ENCODE data around the gene AMPD3.
A peak's percentile ranks its signal among the peaks of the same experiment; 100 is the strongest.

AMPD3 gene

DNA sequence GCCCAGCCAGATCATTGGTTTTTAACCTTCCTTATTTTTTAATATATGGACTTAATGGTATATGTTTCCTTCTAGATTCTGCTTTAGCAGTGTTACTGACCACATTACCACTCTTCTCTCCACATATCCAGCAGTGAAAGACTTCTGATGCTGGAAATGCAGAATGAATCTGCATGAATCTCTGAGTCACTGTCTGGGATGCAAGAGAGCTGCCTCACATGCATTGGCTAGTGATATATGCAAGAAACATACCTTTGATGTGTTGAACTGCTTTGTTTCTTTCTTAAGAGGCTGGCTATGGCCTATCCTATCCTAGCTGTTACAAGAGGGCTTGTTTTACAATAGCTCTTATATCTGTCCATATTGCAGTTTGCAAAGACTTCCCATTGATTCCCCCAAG, 16.6 kb upstream of the AMPD3 start:
- no peak for DNase-seq (ENCODE audit: low spot score)

DNA sequence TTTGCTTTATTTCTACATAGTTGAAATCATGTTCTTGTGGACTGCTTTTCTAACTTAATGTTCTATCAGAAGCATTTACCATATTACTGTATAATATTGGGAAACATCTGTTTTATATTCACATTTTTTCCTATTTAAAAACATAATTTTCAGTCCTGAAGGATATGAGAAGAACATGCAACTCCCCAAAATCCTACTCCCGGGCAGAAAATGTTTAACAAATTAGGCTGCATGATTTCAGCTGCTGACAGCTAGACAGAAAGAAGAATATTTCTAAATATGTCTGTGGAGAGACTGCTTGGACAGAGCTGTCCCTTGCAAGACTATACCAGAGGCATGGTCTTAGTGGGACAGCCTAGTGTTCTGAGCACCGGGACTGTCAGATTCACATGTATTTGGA, 15.7 kb upstream of the AMPD3 start:
- DNase-seq (ENCODE audit: low spot score) = no peak

- no peak for DNase-seq (ENCODE audit: low spot score)
These were observed 15.1 kb upstream of the AMPD3 start for GRCh38 chr11:10439924-10440323.

DNA sequence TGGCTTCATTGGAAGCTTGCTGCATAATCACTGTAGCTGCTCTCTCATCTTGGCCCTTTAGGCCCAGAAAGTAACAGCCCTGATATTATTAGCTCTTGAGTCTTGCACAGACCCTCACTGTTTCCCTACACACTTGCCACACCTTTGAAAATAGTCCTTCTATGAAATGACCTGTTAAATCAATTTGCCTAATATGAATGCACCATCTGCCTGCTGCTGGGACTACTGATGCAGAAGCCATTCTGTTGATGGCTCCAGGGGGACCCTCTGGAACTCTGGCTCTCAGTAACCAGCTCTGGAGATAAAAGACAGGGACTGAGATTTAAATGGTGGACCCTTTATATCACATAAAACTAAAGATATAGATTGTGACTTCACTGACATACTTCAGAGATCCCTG, 14.7 kb upstream of the AMPD3 start:
- no peak for DNase-seq (ENCODE audit: low spot score)

DNA sequence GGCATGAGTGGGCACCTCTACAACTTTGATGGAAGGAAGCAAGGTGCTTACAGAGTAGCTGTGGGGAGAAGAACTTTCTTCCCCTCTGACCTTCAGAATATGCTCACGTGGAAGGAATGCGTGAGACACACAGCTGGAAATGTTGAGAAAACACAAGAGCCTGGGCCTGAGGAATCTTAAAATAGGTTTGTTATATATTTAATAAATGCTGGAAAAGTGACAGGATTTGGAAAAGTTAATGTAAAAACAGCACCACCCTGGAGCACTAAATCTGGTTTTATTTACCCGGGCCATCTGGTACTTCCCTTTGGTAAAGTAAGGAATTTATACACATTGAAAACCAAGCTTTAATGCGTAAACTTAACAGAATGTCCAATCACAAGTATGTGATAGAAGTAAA, 14.0 kb upstream of the AMPD3 start:
- no peak for DNase-seq (ENCODE audit: low spot score)

- peak; percentile 67 for DNase-seq (ENCODE audit: low spot score)
These were observed 13.2 kb upstream of the AMPD3 start for GRCh38 chr11:10441652-10442503.

DNA sequence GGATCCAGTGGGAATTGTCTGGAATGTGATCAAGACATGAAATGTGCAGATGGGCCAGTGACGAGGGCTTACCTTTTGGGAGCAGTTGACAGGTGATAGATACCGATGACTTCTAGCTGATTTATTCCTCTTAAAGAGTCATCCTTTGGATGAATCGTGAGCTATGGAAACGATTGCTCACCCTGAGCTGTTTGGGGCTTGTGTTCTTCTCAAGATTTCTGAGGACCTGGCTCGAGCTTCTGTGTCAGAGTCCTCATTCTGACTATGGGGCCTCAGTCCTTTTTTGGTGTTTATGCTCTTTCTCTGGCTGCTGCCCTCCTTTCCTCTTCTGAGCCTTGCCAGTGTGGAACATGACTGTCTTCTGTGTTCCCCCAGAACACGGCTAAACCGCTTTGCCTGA, 11.9 kb upstream of the AMPD3 start:
- DNase-seq (ENCODE audit: low spot score) = no peak

DNA sequence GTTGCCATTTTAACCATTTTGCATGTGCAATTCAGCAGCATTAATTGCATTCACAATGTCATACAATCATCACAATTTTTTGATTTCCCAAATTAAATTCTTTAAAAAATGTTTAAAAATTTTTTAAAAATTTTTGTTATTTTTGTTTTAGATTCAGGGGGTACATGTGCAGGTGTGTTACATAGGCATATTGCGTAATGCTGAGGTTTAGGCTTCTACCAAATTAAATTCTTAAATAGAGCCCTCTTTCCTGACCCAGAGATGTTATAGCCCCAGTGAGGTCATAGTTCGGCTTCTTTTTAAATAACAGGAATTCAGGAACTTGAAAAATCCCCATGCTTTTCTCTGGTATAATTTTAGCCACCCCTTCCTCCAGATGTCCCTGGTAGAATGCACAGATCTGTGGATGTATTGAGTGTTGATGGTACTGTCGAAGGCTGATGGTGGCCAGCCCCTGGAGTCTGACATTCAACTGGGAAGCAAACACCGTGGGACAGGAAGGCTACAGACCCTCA, 11.3 kb upstream of the AMPD3 start:
- DNase-seq (ENCODE audit: low spot score) = no peak

DNA sequence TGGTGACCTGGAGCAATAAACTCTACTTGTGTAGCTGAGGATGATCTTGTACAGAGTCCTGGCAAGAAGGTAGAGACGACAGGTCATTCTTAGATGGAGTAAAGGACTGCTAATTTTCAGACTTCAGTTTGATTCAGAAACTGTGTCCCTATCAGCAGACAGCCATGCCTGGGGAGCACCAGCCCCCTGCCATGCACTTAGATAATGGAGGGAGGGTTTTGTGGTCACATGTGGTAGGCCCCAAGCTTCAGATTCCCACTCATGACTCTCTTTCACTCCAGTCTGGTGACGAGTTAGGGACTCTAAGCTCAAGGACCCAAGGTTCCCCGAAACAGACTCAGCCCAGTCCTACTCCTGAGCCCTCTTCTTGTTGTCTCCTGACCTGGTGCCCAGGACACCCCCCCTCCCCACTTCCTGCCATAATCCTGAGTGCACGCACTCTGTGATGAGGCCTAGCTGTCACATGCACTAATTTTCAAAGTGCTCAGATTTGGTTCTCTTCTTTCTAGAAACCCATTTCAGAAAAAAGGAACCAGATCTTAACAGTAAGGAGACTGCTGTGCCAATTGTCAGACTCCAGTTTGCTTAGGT, 10.2 kb upstream of the AMPD3 start:
- no peak for DNase-seq (ENCODE audit: low spot score)

GRCh38 chr11:10447445-10447844, 7.6 kb upstream of the AMPD3 start:
- no peak for DNase-seq (ENCODE audit: low spot score)

DNA sequence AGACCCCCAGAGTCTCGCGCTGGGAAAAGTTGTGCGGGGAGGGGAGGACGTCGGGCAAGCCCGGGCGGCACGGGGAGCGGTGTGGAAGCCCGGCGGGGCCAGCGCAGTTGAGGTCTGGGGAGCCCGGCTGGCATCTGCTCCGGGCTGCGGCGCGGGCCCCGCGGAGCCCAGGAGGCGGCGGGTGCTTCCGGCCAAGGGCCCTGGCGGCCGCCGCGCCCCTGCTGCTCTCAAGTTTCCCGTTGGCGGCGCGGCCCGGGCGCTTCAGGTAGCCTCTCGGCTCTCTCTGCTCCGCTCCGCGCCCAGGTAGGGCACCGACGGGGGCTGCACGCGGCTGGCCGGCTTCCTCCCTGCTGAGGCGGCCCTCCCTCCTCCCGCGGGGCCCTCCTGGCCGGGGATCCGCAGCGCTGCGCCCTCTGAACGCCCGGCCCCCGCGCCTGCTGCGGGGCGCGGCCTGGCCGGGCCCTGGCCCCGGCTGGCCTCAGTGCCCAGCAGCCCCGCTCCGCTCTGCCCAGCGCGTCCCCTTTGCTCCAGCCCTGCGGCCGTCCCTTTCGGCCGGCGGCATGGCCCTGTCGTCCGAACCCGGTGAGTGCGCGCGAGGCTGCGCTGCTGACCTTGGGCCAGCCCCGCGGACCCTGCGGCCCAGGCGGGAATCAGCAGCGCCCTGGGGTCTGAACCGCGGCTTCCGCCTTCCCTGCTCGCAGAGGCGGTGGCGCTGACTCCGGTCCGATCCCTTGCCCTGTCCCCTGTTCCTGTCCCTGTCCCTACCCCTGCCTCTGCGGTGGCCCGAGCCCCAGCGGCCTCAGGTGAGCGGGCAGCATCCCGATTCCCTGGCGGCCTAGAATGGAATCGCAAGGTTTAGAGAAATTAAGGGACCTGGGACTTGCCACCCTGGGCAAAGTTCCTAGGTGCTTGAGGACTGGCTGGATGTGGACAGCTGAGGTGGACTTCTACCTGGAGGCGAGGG, 4.3 kb upstream of the AMPD3 start:
- no peak for DNase-seq (ENCODE audit: low spot score)

DNA sequence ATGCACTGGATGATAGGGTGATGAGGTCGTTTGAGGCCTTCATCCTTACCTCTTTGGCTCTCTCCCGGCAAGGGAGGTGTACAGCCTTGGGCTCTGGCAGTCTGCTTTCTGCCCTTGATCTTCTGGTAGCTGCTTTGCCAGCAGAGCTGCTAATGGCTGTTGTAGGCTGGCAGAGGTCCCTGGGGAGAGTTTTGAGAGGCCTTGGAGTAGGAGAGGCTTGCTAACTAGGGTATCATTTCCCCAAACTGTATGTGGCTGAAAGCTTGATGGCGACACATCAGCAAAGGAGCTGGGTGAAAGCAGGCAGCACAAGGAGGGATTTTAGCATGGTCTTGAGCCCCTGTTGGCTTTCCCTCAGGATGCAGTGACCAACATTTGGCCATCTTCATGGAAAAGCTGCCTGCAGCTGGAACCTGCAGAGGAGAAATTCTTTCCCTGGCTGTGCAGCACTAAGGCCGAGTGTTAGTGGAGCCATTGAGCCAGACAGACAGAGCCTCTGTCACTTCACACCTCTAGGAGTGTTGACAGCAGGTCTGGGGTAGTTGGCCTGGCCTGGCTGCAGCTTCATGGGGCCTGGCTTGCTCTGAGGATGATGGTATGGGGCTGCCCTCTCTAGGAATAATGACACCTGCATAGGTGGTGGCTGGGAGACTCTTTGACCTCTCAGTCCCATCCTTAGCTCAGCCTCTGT, 3.5 kb upstream of the AMPD3 start:
- DNase-seq (ENCODE audit: low spot score) = no peak

- no peak for DNase-seq (ENCODE audit: low spot score)
These were observed 2.8 kb upstream of the AMPD3 start for GRCh38 chr11:10452211-10452767.

- DNase-seq (ENCODE audit: low spot score) = no peak
These were observed 1.8 kb upstream of the AMPD3 start for GRCh38 chr11:10453261-10453660.

- DNase-seq (ENCODE audit: low spot score) = peak; percentile 91
These were observed 798 bp downstream of the AMPD3 start for GRCh38 chr11:10455637-10456487.

DNA sequence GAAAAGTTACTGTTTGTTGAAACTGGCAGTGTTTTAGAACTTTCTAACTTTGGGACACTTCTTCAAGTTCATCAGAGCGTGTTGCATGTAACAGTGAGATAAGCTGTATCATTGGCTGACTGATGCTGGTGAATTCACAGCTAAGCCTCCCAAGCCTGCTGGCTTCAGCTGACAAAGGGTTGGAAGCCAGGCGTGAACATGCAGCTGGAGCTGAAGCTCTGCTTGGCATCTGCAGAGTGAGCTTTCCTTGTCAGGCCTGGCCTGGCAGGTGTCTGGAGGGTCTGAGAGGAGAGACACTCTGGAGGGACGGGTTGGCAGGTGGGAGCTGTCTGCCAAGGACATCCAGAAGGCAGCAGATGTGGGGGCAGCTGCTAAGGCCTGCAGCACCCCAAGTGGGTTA, 1.5 kb downstream of the AMPD3 start:
- DNase-seq (ENCODE audit: low spot score) = peak; percentile 90

- no peak for DNase-seq (ENCODE audit: low spot score)
These were observed 2.8 kb downstream of the AMPD3 start for GRCh38 chr11:10457901-10458300.

DNA sequence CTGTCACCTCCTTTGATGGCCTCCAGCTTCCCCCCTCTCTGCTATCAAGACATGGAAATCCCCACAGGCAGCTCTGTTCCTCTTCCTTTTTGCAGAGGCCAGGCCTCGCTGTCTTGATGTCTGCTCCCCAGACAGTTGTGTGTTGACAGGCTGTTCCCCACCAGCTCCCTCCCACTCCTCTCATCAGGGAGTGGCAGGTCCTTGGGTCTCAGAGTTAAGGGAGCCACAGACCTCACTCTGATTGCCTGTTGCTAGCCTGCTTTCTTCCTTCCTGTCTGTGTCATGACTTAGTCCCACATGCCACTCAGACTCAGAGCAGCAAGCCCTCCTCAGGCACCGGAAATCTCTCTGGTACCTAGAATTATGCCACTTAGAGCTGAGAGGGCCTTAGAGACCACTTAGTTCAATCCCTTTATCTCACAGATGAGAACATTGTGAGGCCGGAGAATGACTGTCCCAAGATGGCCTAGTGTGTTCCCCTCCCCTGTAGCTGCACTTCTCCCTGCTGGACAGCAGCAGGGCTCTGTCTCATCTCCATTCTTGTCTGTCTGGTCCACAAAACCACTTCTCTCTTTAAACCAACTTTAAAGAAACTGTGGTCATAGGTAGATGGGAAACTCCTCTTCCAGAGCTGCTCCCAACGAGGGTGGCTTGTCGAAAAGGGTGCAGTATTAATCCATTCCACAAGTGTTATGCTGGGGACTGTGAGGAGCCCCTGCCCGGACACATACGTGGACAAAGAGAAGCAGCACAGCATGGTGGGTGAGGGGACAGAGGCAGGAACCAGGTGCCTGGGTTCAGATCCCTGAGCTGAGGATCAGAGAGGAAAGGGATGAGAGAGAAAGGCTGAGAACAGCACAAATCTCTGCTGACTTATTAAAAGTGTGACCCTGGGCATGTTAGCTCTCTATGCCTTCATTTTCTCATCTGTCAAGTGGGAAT, 4.2 kb downstream of the AMPD3 start:
- DNase-seq (ENCODE audit: low spot score) = peak; percentile 26

GRCh38 chr11:10460611-10461275, 5.7 kb downstream of the AMPD3 start:
- DNase-seq (ENCODE audit: low spot score) = peak; percentile 31
